ENCODE data around the gene S100PBP. TPM values are rescaled to one million over a fixed set of nuclear protein-coding genes. Genes with fewer than 3 reads are reported as not detected.

S100PBP gene
- polyA plus RNA-seq, 3 donors = 31.7 to 46.5 (median 37.2) TPM

DNA sequence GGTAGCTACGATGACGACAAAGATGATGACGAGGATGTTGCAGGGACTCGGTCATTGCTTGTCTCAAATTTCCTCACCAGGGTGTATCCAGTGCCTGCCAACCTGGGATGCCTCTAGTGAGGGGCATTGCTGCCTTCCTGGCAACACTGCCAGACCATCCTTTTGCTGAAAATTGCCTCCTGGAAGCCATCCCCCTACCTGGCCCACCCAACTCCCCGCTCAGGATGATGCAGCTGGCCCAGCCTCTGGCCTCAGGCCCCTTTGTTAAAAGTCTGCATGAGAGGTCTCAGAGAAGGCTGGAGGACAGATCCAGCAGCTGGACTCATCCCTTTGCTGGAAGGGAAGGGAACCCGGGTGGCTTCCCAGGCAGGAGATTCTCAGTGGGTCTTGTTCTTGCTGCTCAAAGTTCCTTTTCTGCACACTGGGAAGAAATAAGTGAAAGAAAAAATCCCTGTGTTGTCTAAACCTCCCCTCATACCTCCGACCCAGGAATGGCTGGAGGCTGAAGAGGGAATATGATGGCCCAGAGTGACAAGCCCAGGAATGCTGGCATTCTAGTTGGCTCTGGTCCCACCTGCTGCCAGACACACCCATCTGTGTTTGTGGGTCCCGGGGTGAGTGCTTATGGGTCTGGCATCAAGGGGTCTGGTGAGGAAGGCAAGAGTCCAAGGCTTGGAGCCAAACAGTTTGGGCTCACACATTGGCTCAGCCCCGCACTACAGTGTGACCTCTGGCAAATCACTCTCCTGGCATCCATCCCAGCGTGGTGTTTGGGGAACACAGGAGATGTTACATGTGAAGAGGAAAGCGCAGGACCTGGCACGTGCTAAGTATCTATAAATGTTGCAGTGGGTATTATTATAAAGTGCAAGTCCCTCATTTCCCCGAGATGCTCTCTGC, 60.0 kb downstream of the S100PBP start:
- DNase-seq (ENCODE audit: extremely low read depth in 1 of 11, low read depth in 9 of 11, low spot score in 4 of 11) = no peak

GRCh38 chr1:32878183-32878582, 60.7 kb downstream of the S100PBP start:
- no peak for DNase-seq (ENCODE audit: extremely low read depth in 1 of 11, low read depth in 9 of 11, low spot score in 4 of 11)

- DNase-seq (ENCODE audit: extremely low read depth in 1 of 11, low read depth in 9 of 11, low spot score in 4 of 11) = no peak
Measured at GRCh38 chr1:32878637-32879041, 61.2 kb downstream of the S100PBP start.

DNA sequence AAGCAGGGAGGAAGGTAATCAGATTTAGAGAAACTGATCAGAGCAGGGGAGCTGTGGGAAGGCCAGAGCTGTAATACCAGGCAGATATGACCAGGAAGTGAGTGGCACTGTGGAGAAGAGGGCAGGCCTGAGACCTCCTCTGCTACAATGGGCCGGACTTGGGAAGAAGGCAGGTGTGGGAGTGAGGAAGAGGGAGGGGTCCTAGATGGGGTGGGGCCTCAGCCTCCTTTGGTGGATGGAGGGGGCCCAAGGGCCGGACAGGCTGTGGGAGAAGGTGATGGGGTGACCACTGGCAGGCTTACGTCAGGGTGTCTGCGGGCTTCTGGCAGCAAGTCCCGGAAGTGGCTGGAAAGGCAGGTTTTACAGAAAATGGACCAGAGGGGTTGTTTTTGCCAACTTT, 63.8 kb downstream of the S100PBP start:
- DNase-seq (ENCODE audit: extremely low read depth in 1 of 11, low read depth in 9 of 11, low spot score in 4 of 11) = no peak

DNA sequence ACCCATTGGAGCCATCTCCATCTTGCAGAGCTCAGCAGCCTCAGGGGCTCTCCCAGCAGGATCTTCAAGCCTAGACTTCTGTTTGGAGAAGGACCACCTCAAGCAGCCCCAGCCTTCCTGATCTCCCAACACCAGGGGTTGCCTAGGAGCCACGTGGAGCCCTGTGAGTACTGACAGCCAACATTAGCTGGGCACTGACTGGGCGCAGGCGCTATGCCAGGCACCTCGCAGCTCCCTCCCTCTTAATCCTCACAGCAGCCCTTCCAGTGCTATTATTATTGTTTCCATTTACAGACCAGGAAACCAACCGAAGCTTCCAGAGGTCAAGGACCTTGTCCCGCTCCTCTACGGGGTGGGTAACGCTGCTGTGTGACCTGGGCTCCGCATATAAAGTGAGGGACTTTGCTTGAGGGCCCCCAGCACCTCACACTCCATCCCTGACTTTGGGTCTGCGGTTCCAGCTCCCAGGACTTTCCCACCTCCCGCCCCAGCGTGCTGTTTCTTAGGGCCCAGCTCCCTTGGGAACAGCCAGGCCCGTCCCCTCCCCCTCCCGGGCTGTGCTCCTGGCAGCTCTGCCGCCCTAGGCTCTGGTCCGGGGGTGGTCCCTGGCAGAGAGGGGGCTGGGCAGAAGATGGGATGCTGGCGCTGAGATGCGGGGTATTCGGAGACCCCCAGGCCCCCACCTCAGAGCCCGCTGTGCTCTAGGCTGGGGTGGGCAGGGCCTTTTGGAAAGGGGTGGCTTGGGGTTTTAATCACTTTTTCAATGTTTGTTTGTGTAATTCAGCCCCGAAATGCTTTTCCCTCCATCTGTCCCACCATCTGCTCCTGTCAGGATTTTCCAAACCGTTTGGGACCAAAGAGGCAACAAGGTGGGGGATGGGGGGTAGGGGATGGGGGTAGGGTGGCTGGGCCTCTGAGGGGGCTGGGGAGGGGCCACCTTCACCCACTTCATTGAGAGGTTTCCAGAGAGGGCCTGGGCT, 64.7 kb downstream of the S100PBP start:
- no peak for DNase-seq (ENCODE audit: extremely low read depth in 1 of 11, low read depth in 9 of 11, low spot score in 4 of 11)

DNA sequence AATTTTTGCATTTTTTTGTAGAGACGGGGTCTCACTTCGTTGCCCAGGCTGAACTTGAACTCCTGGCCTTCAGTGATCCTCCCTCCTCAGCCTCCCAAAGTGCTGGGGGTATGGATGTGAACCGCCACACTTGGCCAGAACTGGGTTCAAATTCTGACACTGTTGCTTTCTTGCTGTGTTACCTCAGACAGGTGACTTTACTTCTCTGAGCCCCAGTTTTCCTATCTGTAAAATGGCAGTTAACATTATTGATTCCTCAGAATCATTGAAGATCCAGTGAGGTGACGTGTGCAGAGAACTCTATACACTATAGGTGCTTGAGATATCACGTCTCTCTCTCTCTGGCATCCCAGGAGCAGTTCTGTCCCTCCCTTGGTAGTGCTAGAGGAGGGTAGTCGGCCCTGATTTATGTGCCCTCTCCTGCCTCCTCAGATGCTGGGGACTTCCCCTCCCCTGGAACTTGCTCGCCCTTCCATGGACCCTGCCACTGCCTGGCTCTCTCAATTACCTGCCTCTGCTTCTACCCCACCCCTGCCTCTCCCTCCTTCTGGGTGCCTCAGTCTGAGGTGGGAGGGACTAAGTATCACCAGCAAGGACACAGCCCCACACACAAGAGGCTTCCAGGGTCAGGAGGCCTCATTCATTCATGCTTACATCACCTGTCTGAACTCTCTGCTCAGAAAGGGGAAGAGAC, 66.0 kb downstream of the S100PBP start:
- no peak for DNase-seq (ENCODE audit: extremely low read depth in 1 of 11, low read depth in 9 of 11, low spot score in 4 of 11)

GRCh38 chr1:32884032-32884372, 66.5 kb downstream of the S100PBP start:
- no peak for DNase-seq (ENCODE audit: extremely low read depth in 1 of 11, low read depth in 9 of 11, low spot score in 4 of 11)

DNA sequence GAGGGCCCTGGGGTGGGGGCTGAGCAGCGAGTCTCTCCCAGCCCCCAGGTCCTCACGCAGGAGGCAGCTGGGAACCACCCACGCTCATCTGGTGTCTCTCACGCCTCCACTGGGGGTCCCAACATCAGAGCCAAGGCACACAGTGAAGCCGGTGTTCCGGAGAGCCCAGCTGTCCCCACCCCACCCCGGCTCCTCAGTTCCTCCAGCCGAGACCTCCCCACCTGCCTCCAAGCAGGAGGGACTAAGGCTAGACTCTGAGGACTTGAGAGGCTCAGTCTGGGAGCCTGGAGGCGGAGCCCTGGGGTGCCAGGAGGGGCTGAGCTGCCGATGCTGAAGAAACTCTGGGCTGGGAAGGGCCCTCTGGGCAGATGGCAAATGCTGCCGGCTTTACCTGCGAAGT, 67.3 kb downstream of the S100PBP start:
- no peak for DNase-seq (ENCODE audit: extremely low read depth in 1 of 11, low read depth in 9 of 11, low spot score in 4 of 11)

GRCh38 chr1:32885676-32886003, 68.2 kb downstream of the S100PBP start:
- DNase-seq (ENCODE audit: extremely low read depth in 1 of 11, low read depth in 9 of 11, low spot score in 4 of 11) = no peak

DNA sequence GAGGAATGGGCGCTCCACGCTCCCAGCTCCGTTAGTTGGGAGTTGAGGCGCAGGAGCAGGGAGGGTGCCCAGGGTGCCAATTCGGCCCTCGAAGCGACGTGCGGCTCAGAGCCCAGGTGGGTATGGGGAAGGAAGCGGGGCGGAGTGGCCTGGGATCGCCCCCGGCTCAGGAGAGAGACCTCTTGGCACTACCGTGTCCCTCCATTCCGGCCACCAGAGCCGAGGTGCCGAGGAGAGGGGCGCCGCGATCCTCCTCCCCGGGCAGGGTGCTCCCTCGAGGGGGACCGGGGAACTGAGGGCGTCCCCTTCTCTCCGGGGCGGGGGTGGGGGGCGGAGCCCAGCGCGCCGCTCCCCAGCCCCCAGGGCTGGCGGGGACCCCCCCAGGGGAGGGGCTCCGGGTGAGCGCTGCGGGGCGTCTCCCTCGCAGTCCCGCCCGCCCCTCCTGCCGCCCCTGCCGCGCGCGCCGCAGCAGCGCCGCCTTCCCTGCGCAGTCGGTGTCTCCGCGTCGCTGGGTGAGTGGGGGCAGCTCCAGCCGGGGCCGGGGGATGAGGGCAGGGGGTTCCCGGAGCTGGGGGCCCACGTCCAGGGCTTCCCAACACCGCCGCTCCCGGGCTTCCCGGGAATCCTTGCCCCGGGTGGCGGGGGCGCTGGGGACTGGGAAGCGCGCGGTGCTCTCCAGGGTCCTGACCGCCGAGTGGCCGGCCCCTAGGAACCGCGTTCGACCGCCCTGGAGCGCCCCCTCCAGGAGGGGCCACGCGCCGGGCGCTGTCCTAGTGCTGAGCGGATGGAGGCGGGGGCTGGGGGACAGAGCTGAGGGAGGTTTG, 68.8 kb downstream of the S100PBP start, which contains the start of gene HPCA:
TSS of gene HPCA (plus strand) at position 488 of the 824 bp plus-strand sequence. CDS start 2,408 bp downstream, outside the sequence.
- DNase-seq (ENCODE audit: extremely low read depth in 1 of 11, low read depth in 9 of 11, low spot score in 4 of 11) = peak in 7 of 11 donors; percentile 60 to 80 (median 74)

- no peak for DNase-seq (ENCODE audit: extremely low read depth in 1 of 11, low read depth in 9 of 11, low spot score in 4 of 11)
Measured at GRCh38 chr1:32886828-32887414, 69.5 kb downstream of the S100PBP start.

- DNase-seq (ENCODE audit: extremely low read depth in 1 of 11, low read depth in 9 of 11, low spot score in 4 of 11) = no peak
Measured at GRCh38 chr1:32887623-32888022, 70.2 kb downstream of the S100PBP start.

- no peak for DNase-seq (ENCODE audit: extremely low read depth in 1 of 11, low read depth in 9 of 11, low spot score in 4 of 11)
Measured at GRCh38 chr1:32888134-32888533, 70.7 kb downstream of the S100PBP start.

- DNase-seq (ENCODE audit: extremely low read depth in 1 of 11, low read depth in 9 of 11, low spot score in 4 of 11) = no peak
Measured at GRCh38 chr1:32888677-32889420, 71.4 kb downstream of the S100PBP start.

- no peak for DNase-seq (ENCODE audit: extremely low read depth in 1 of 11, low read depth in 9 of 11, low spot score in 4 of 11)
Measured at GRCh38 chr1:32889731-32890278, 72.4 kb downstream of the S100PBP start.

GRCh38 chr1:32890516-32891240, 73.2 kb downstream of the S100PBP start:
- DNase-seq (ENCODE audit: extremely low read depth in 1 of 11, low read depth in 9 of 11, low spot score in 4 of 11) = no peak

- DNase-seq (ENCODE audit: extremely low read depth in 1 of 11, low read depth in 9 of 11, low spot score in 4 of 11) = no peak
Measured at GRCh38 chr1:32891241-32891570, 73.8 kb downstream of the S100PBP start.
